B cell (primary cell): ENCODE measurements around the gene PPWD1. TPM values are rescaled to one million over a fixed set of nuclear protein-coding genes. Genes with fewer than 3 reads are reported as not detected.

ENCODE experiments used
- ATAC-seq: fragments of 200-7000 bp; cut with Tn5 transposase; one replicate; pipeline ENCODE4 v1.10.0; 2021; ENCODE audit warnings: low read depth, mild to moderate bottlenecking, moderate number of reproducible peaks, moderate library complexity
- CTCF ChIA-PET: fragments of 350-600 bp; sonication (Branson Sonifier 250); formaldehyde crosslinking; loops from one replicate; lab custom pipeline; 2021; ENCODE audit warnings: antibody characterized with exemption, inconsistent platforms; lab: Charles Lee
- POLR2A ChIA-PET: fragments of 350-600 bp; sonication (Branson Sonifier 250); formaldehyde crosslinking; loops from one replicate; lab custom pipeline; 2021; ENCODE audit warnings: antibody characterized with exemption; lab: Charles Lee
- DNase-seq: peaks from one replicate; pipeline ENCODE4 v3.0.0; 2013
- H2AFZ ChIP-seq: 2 replicates; pipeline ENCODE4 v1.6.1; 2012; ENCODE audit warnings: mild to moderate bottlenecking, low read depth, low read length; ENCODE audit not compliant: insufficient read depth, poor library complexity, severe bottlenecking
- H3K27ac ChIP-seq, 2 donors: 1 replicate in 1 of 2; 2 replicates in 1 of 2; pipeline ENCODE4 v1.5.1; 2012 to 2013; ENCODE audit warnings: low read length in 2 of 2, mild to moderate bottlenecking in 2 of 2, moderate library complexity in 1 of 2
- H3K27me3 ChIP-seq, 4 experiments: fragments of 200-600 bp in 1 of 4; sonication (generic) in 1 of 4; replicated peaks in 1 of 4; 1 replicate in 2 of 4; 2 replicates in 2 of 4; pipeline versions ENCODE4 v1.6.1 to v1.7.0; 2013 to 2016; ENCODE audit warnings: low read length in 3 of 4, mild to moderate bottlenecking in 2 of 4, mixed read lengths in 1 of 4, moderate library complexity in 1 of 4; ENCODE audit not compliant: insufficient read depth in 4 of 4, control insufficient read depth in 3 of 4; ENCODE audit errors: control extremely low read depth in 1 of 4
- H3K36me3 ChIP-seq, 2 experiments: replicated peaks in 1 of 2; 1 replicate in 1 of 2; 2 replicates in 1 of 2; pipeline versions ENCODE4 v1.6.1 to v1.7.1; 2013; ENCODE audit warnings: low read length in 1 of 2; ENCODE audit not compliant: insufficient read depth in 2 of 2, control insufficient read depth in 1 of 2; ENCODE audit errors: control extremely low read depth in 1 of 2, extremely low read depth in 1 of 2
- H3K4me1 ChIP-seq, 2 donors: fragments of 200-600 bp in 1 of 2; sonication (generic) in 1 of 2; 1 replicate in 1 of 2; 2 replicates in 1 of 2; pipeline versions ENCODE4 v1.5.1 to v1.6.1; 2013 to 2017; ENCODE audit warnings: low read length in 2 of 2; ENCODE audit not compliant: control insufficient read depth in 2 of 2, insufficient read depth in 2 of 2
- H3K4me2 ChIP-seq: replicated peaks from 2 replicates; pipeline ENCODE3; 2012; ENCODE audit warnings: mild to moderate bottlenecking, low read depth, low read length; ENCODE audit not compliant: poor library complexity, severe bottlenecking
- H3K4me3 ChIP-seq, 5 experiments: fragments of 200-600 bp in 1 of 5; sonication (generic) in 1 of 5; 1 replicate in 3 of 5; 2 replicates in 2 of 5; pipeline versions ENCODE4 v1.5.1 to v1.7.0; 2011 to 2016; ENCODE audit warnings: low read length in 4 of 5, mild to moderate bottlenecking in 4 of 5, low read depth in 2 of 5, control low read depth in 1 of 5, moderate library complexity in 1 of 5; ENCODE audit not compliant: insufficient read depth in 1 of 5; ENCODE audit errors: control extremely low read depth in 1 of 5, extremely low read depth in 1 of 5
- H3K79me2 ChIP-seq: fragments of 200-600 bp; sonication (generic); one replicate; pipeline ENCODE4 v1.6.0; 2016; ENCODE audit warnings: low read length; ENCODE audit not compliant: control insufficient read depth, insufficient read depth
- H3K9ac ChIP-seq: fragments of 200-600 bp; sonication (generic); 2 replicates; pipeline ENCODE4 v1.6.1; 2017; ENCODE audit warnings: mild to moderate bottlenecking, low read length, moderate library complexity
- H3K9me3 ChIP-seq, 3 donors: one replicate each; pipeline versions ENCODE4 v1.6.1 to v1.7.1; 2013; ENCODE audit warnings: low read length in 2 of 3; ENCODE audit not compliant: control insufficient read depth in 2 of 3, insufficient read depth in 1 of 3; ENCODE audit errors: control extremely low read depth in 1 of 3
- H4K20me1 ChIP-seq: 2 replicates; pipeline ENCODE4 v1.6.0; 2012; ENCODE audit warnings: mild to moderate bottlenecking, low read length; ENCODE audit not compliant: insufficient read depth, control insufficient read depth, poor library complexity, severe bottlenecking
- H3K27ac Mint-ChIP-seq: one replicate; pipeline ENCODE4 v1.8.0; 2021; ENCODE audit warnings: mixed read lengths
- H3K27me3 Mint-ChIP-seq: one replicate; pipeline ENCODE4 v1.8.0; 2021; ENCODE audit warnings: mixed read lengths
- H3K4me1 Mint-ChIP-seq: one replicate; pipeline ENCODE4 v1.8.0; 2021; ENCODE audit warnings: mixed read lengths
- H3K4me3 Mint-ChIP-seq: one replicate; pipeline ENCODE4 v1.8.0; 2021; ENCODE audit warnings: mixed read lengths
- H3K9me3 Mint-ChIP-seq: one replicate; pipeline ENCODE4 v1.8.0; 2022; ENCODE audit warnings: mixed read lengths; ENCODE audit not compliant: insufficient read depth
- CTCF ChIP-seq: fragments of 200-600 bp; IDR thresholded peaks from one replicate; pipeline ENCODE4 v1.8.0; 2022; ENCODE audit warnings: antibody characterized with exemption, mild to moderate bottlenecking
- EZH2 ChIP-seq: IDR thresholded peaks from 2 replicates; pipeline ENCODE4 v1.6.1; 2012; ENCODE audit warnings: borderline replicate concordance, low read depth, mild to moderate bottlenecking, moderate library complexity, low read length; ENCODE audit not compliant: insufficient read depth, poor library complexity, severe bottlenecking
- WGBS: methylation state at CpG from one replicate; pipeline ENCODE4 v1.1.5; 2013; ENCODE audit warnings: missing lambda C conversion rate; ENCODE audit not compliant: insufficient coverage; 5-methylcytosine and 5-hydroxymethylcytosine counted together
- intact Hi-C: fragments of 100-400 bp; cut with micrococcal nuclease; formaldehyde crosslinking; loops from one replicate; pipeline ENCODE4 v1.10.0; 2022
- polyA plus RNA-seq: library from polyadenylated mRNA; depleted of rRNA; stranded (reverse); fragments of >200 nt; gene quantifications from 2 replicates; pipeline ENCODE4 v1.2.3, GENCODE V29; 2012
- total RNA-seq, 2 donors: library from RNA; stranded (reverse); fragments of 120-200 nt in 1 of 2; gene quantifications; 1 replicate in 1 of 2; 2 replicates in 1 of 2; pipeline versions ENCODE4 v1.2.3 to v1.2.4, GENCODE V29; 2013 to 2022

The PPWD1 gene
- total and polyA plus RNA-seq, 2 donors (not counting 1 experiment from before 2014, with no cell fraction given) = 17.7 to 91.0 TPM

GRCh38 chr5:65611524-65611923, 48.4 kb downstream of the PPWD1 start:
- H3K79me2 ChIP-seq = peaks cover 16% of the 10 kb centered on the region
- Mint-ChIP-seq H3K4me1 (no peaks in the 10 kb centered on the region), H3K9me3 (no peaks in the 10 kb centered on the region), H3K4me3 (no peak overlapping the region), H3K27me3 (no peaks in the 10 kb centered on the region), H3K27ac (no peak overlapping the region)
- 100% methylated on average over 1 of the region's 3 CpGs for WGBS
- POLR2A ChIA-PET = no interaction called here
- no peak overlapping the region for H3K9ac ChIP-seq
- no peak overlapping the region for H3K4me2 ChIP-seq
- intact Hi-C loops = no loop called here
- H3K4me1 ChIP-seq = no peaks in the 10 kb centered on the region
- H4K20me1 ChIP-seq = no peaks in the 10 kb centered on the region
- TF ChIP-seq CTCF = no peak
- no peak for TF ChIP-seq EZH2
- peaks cover 9 to 78% of the 10 kb centered on the region in 2 experiments for H3K36me3 ChIP-seq
- H3K27me3 ChIP-seq = no peaks in the 10 kb centered on the region
- ATAC-seq = no peak
- no peak overlapping the region for H2AFZ ChIP-seq
- no peak for DNase-seq
- no peak overlapping the region for H3K4me3 ChIP-seq
- no peaks in the 10 kb centered on the region for H3K9me3 ChIP-seq
- CTCF ChIA-PET = no interaction called here
- no peak overlapping the region for H3K27ac ChIP-seq

GRCh38 chr5:65612298-65612907, 49.3 kb downstream of the PPWD1 start:
- ATAC-seq = no peak
- 100% methylated on average over 1 of the region's 4 CpGs for WGBS
- Histone ChIP-seq H3K79me2 (peaks cover 18% of the 10 kb centered on the region), H4K20me1 (no peaks in the 10 kb centered on the region), H3K27ac (no peak overlapping the region), H3K9ac (no peak overlapping the region), H3K4me3 (no peak overlapping the region), H3K4me1 (no peaks in the 10 kb centered on the region), H3K9me3 (no peaks in the 10 kb centered on the region), H3K36me3 (peaks cover 13 to 74% of the 10 kb centered on the region in 2 experiments), H3K27me3 (no peaks in the 10 kb centered on the region), H2AFZ (no peak overlapping the region), H3K4me2 (no peak overlapping the region)
- TF ChIP-seq EZH2 (no peak), CTCF (no peak)
- no peak overlapping the region for H3K27ac Mint-ChIP-seq
- ChIA-PET CTCF (no interaction called here), POLR2A (no interaction called here)
- no peak overlapping the region for H3K4me3 Mint-ChIP-seq
- DNase-seq = no peak
- no peaks in the 10 kb centered on the region for H3K27me3 Mint-ChIP-seq
- H3K9me3 Mint-ChIP-seq = no peaks in the 10 kb centered on the region
- intact Hi-C loops = no loop called here
- no peaks in the 10 kb centered on the region for H3K4me1 Mint-ChIP-seq
